HG02938 (cell line): ENCODE measurements around the gene CTRL.
A peak's percentile ranks its signal among the peaks of the same experiment; 100 is the strongest.

Experiments used
- ATAC-seq: cut with Tn5 transposase; IDR thresholded peaks from one replicate; pipeline ENCODE4 v1.9.1; 2021; ENCODE audit warnings: mild to moderate bottlenecking, moderate library complexity; ENCODE audit not compliant: unreplicated experiment

Gene CTRL

GRCh38 chr16:67892899-67893742 is 38.5 kb downstream of the CTRL start, which contains the start of gene PSKH1:
Gene PSKH1, plus strand, starts transcription at chr16:67893254. Its CDS starts 15,496 bp downstream, at chr16:67908750.
- peak; percentile 82 for ATAC-seq

GRCh38 chr16:67892375-67892774 is 39.3 kb downstream of the CTRL start:
- ATAC-seq = no peak

- ATAC-seq = no peak
Observed at GRCh38 chr16:67888331-67888730, 43.3 kb downstream of the CTRL start.

GRCh38 chr16:67886387-67886786 is 45.3 kb downstream of the CTRL start:
- no peak for ATAC-seq

- ATAC-seq = no peak
Observed at GRCh38 chr16:67885976-67886375, 45.7 kb downstream of the CTRL start.

GRCh38 chr16:67885545-67885944 is 46.1 kb downstream of the CTRL start:
- ATAC-seq = no peak

- ATAC-seq = no peak
Observed at GRCh38 chr16:67884684-67885083, 47.0 kb downstream of the CTRL start, which contains the start of gene NRN1L. Gene NRN1L, plus strand, starts transcription at chr16:67884885. Its CDS starts 19 bp downstream, at chr16:67884904.

GRCh38 chr16:67883872-67884261 is 47.8 kb downstream of the CTRL start:
- ATAC-seq = no peak

- no peak for ATAC-seq
Observed at GRCh38 chr16:67883146-67883871, 48.4 kb downstream of the CTRL start.

GRCh38 chr16:67882374-67883145 is 49.1 kb downstream of the CTRL start:
- ATAC-seq = no peak

GRCh38 chr16:67881621-67882161 is 50.0 kb downstream of the CTRL start:
- no peak for ATAC-seq

GRCh38 chr16:67880584-67880983 is 51.1 kb downstream of the CTRL start:
- no peak for ATAC-seq

GRCh38 chr16:67879936-67880335 is 51.7 kb downstream of the CTRL start:
- ATAC-seq = no peak
